Measurements from ENCODE around the gene GNL3. TPM values are rescaled to one million over a fixed set of nuclear protein-coding genes. Genes with fewer than 3 reads are reported as not detected.

Gene GNL3
- total and polyA plus RNA-seq, 2 of the 8 experiments (the other 6 are each of a cell fraction or from before 2014, with no cell fraction given), result 45.5 to 184 TPM

DNA sequence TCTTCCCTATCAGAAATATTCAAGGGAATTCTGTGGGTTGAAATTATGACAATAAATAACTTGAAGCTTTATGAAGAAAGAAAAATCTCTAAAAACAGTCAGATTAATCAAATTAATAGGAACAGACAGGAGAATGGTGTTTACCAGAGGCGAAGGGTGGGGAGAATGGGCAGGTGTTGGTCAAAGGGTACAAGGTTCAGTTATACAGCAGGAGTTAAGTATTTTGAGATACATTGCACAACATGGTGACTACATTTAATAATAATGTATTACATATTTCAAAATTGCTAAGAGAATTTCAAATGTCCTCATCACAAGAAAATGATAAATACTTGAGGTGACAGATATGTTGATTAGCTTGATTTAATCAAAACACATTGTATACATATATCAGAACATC is 38.7 kb downstream of the GNL3 start (continued):
- TF ChIP-seq, protein P1, sequence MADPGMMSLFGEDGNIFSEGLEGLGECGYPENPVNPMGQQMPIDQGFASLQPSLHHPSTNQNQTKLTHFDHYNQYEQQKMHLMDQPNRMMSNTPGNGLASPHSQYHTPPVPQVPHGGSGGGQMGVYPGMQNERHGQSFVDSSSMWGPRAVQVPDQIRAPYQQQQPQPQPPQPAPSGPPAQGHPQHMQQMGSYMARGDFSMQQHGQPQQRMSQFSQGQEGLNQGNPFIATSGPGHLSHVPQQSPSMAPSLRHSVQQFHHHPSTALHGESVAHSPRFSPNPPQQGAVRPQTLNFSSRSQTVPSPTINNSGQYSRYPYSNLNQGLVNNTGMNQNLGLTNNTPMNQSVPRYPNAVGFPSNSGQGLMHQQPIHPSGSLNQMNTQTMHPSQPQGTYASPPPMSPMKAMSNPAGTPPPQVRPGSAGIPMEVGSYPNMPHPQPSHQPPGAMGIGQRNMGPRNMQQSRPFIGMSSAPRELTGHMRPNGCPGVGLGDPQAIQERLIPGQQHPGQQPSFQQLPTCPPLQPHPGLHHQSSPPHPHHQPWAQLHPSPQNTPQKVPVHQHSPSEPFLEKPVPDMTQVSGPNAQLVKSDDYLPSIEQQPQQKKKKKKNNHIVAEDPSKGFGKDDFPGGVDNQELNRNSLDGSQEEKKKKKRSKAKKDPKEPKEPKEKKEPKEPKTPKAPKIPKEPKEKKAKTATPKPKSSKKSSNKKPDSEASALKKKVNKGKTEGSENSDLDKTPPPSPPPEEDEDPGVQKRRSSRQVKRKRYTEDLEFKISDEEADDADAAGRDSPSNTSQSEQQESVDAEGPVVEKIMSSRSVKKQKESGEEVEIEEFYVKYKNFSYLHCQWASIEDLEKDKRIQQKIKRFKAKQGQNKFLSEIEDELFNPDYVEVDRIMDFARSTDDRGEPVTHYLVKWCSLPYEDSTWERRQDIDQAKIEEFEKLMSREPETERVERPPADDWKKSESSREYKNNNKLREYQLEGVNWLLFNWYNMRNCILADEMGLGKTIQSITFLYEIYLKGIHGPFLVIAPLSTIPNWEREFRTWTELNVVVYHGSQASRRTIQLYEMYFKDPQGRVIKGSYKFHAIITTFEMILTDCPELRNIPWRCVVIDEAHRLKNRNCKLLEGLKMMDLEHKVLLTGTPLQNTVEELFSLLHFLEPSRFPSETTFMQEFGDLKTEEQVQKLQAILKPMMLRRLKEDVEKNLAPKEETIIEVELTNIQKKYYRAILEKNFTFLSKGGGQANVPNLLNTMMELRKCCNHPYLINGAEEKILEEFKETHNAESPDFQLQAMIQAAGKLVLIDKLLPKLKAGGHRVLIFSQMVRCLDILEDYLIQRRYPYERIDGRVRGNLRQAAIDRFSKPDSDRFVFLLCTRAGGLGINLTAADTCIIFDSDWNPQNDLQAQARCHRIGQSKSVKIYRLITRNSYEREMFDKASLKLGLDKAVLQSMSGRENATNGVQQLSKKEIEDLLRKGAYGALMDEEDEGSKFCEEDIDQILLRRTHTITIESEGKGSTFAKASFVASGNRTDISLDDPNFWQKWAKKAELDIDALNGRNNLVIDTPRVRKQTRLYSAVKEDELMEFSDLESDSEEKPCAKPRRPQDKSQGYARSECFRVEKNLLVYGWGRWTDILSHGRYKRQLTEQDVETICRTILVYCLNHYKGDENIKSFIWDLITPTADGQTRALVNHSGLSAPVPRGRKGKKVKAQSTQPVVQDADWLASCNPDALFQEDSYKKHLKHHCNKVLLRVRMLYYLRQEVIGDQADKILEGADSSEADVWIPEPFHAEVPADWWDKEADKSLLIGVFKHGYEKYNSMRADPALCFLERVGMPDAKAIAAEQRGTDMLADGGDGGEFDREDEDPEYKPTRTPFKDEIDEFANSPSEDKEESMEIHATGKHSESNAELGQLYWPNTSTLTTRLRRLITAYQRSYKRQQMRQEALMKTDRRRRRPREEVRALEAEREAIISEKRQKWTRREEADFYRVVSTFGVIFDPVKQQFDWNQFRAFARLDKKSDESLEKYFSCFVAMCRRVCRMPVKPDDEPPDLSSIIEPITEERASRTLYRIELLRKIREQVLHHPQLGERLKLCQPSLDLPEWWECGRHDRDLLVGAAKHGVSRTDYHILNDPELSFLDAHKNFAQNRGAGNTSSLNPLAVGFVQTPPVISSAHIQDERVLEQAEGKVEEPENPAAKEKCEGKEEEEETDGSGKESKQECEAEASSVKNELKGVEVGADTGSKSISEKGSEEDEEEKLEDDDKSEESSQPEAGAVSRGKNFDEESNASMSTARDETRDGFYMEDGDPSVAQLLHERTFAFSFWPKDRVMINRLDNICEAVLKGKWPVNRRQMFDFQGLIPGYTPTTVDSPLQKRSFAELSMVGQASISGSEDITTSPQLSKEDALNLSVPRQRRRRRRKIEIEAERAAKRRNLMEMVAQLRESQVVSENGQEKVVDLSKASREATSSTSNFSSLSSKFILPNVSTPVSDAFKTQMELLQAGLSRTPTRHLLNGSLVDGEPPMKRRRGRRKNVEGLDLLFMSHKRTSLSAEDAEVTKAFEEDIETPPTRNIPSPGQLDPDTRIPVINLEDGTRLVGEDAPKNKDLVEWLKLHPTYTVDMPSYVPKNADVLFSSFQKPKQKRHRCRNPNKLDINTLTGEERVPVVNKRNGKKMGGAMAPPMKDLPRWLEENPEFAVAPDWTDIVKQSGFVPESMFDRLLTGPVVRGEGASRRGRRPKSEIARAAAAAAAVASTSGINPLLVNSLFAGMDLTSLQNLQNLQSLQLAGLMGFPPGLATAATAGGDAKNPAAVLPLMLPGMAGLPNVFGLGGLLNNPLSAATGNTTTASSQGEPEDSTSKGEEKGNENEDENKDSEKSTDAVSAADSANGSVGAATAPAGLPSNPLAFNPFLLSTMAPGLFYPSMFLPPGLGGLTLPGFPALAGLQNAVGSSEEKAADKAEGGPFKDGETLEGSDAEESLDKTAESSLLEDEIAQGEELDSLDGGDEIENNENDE (IDR thresholded peaks at IDR 0.05; ENCODE audit: insufficient replicate concordance, low read length), result no peak

All from H1 (cell line).